ENCODE data around the gene ARID5B.

ARID5B gene

GRCh38 chr10:61983255-61983654 is 81.8 kb downstream of the ARID5B start:
- DNase-seq (ENCODE audit: insufficient read length, low spot score) (no peak), FAIRE-seq (no peak)
- TF ChIP-seq POLR2A (IDR thresholded peaks at IDR 0.05; ENCODE audit: low read depth, low read length) = no peak
- no peak for TF ChIP-seq SPI1 (IDR thresholded peaks at IDR 0.05; ENCODE audit: low read depth, low read length)

- no peak for FAIRE-seq
- no peak for DNase-seq (ENCODE audit: insufficient read length, low spot score)
- TF ChIP-seq POLR2AphosphoS5 (IDR thresholded peaks at IDR 0.05; ENCODE audit: low read depth, low read length) (no peak), PAX5 (IDR thresholded peaks at IDR 0.05; ENCODE audit: insufficient read depth, low read length, severe bottlenecking) (no peak), TAF1 (IDR thresholded peaks at IDR 0.05; ENCODE audit: low read depth, low read length) (no peak), POU2F2 (IDR thresholded peaks at IDR 0.05; ENCODE audit: low read depth, low read length) (no peak), SPI1 (IDR thresholded peaks at IDR 0.05; ENCODE audit: low read depth, low read length) (no peak), POLR2A (IDR thresholded peaks at IDR 0.05; ENCODE audit: low read depth, low read length) (no peak)
Measured at GRCh38 chr10:61984803-61985418, 83.4 kb downstream of the ARID5B start.

GRCh38 chr10:61985715-61986114 is 84.2 kb downstream of the ARID5B start:
- FAIRE-seq = no peak

GRCh38 chr10:61986382-61986781 is 84.9 kb downstream of the ARID5B start:
- no peak for FAIRE-seq
- TF ChIP-seq POU2F2 (IDR thresholded peaks at IDR 0.05; ENCODE audit: low read depth, low read length) (no peak), POLR2A (IDR thresholded peaks at IDR 0.05; ENCODE audit: low read depth, low read length) (no peak), POLR2AphosphoS5 (IDR thresholded peaks at IDR 0.05; ENCODE audit: low read depth, low read length) (no peak), PAX5 (IDR thresholded peaks at IDR 0.05; ENCODE audit: insufficient read depth, low read length, severe bottlenecking) (no peak), SPI1 (IDR thresholded peaks at IDR 0.05; ENCODE audit: low read depth, low read length) (no peak), TAF1 (IDR thresholded peaks at IDR 0.05; ENCODE audit: low read depth, low read length) (no peak)

More at GRCh38 chr10:61985715-61986114, 84.2 kb downstream of the ARID5B start:
- no peak for DNase-seq (ENCODE audit: insufficient read length, low spot score)
- no peak for TF ChIP-seq PAX5 (IDR thresholded peaks at IDR 0.05; ENCODE audit: insufficient read depth, low read length, severe bottlenecking)
- no peak for TF ChIP-seq SPI1 (IDR thresholded peaks at IDR 0.05; ENCODE audit: low read depth, low read length)
- no peak for TF ChIP-seq POLR2A (IDR thresholded peaks at IDR 0.05; ENCODE audit: low read depth, low read length)
- no peak for TF ChIP-seq POLR2AphosphoS5 (IDR thresholded peaks at IDR 0.05; ENCODE audit: low read depth, low read length)
- no peak for TF ChIP-seq TAF1 (IDR thresholded peaks at IDR 0.05; ENCODE audit: low read depth, low read length)
- TF ChIP-seq POU2F2 (IDR thresholded peaks at IDR 0.05; ENCODE audit: low read depth, low read length) = no peak

GRCh38 chr10:61986788-61987492 is 85.4 kb downstream of the ARID5B start:
- peak; percentile 43 for FAIRE-seq
- TF ChIP-seq POLR2AphosphoS5 (IDR thresholded peaks at IDR 0.05; ENCODE audit: low read depth, low read length) (no peak), POU2F2 (IDR thresholded peaks at IDR 0.05; ENCODE audit: low read depth, low read length) (no peak), PAX5 (IDR thresholded peaks at IDR 0.05; ENCODE audit: insufficient read depth, low read length, severe bottlenecking) (no peak), POLR2A (IDR thresholded peaks at IDR 0.05; ENCODE audit: low read depth, low read length) (no peak), TAF1 (IDR thresholded peaks at IDR 0.05; ENCODE audit: low read depth, low read length) (no peak), SPI1 (IDR thresholded peaks at IDR 0.05; ENCODE audit: low read depth, low read length) (no peak)

More at GRCh38 chr10:61986382-61986781, 84.9 kb downstream of the ARID5B start:
- no peak for DNase-seq (ENCODE audit: insufficient read length, low spot score)

GRCh38 chr10:61987537-61987936 is 86.0 kb downstream of the ARID5B start:
- FAIRE-seq (no peak), DNase-seq (ENCODE audit: insufficient read length, low spot score) (no peak)
- no peak for TF ChIP-seq POLR2AphosphoS5 (IDR thresholded peaks at IDR 0.05; ENCODE audit: low read depth, low read length)
- TF ChIP-seq SPI1 (IDR thresholded peaks at IDR 0.05; ENCODE audit: low read depth, low read length) = no peak
- no peak for TF ChIP-seq POU2F2 (IDR thresholded peaks at IDR 0.05; ENCODE audit: low read depth, low read length)
- TF ChIP-seq POLR2A (IDR thresholded peaks at IDR 0.05; ENCODE audit: low read depth, low read length) = no peak
- TF ChIP-seq PAX5 (IDR thresholded peaks at IDR 0.05; ENCODE audit: insufficient read depth, low read length, severe bottlenecking) = no peak
- TF ChIP-seq TAF1 (IDR thresholded peaks at IDR 0.05; ENCODE audit: low read depth, low read length) = no peak

More at GRCh38 chr10:61986788-61987492, 85.4 kb downstream of the ARID5B start:
- DNase-seq (ENCODE audit: insufficient read length, low spot score) = no peak

GRCh38 chr10:61987951-61988379 is 86.5 kb downstream of the ARID5B start:
- FAIRE-seq (peak; percentile 95), DNase-seq (ENCODE audit: insufficient read length, low spot score) (peak; percentile 20)
- TF ChIP-seq POLR2AphosphoS5 (IDR thresholded peaks at IDR 0.05; ENCODE audit: low read depth, low read length) = no peak
- TF ChIP-seq POLR2A (IDR thresholded peaks at IDR 0.05; ENCODE audit: low read depth, low read length) = no peak
- no peak for TF ChIP-seq TAF1 (IDR thresholded peaks at IDR 0.05; ENCODE audit: low read depth, low read length)
- TF ChIP-seq SPI1 (IDR thresholded peaks at IDR 0.05; ENCODE audit: low read depth, low read length) = no peak
- no peak for TF ChIP-seq POU2F2 (IDR thresholded peaks at IDR 0.05; ENCODE audit: low read depth, low read length)
- TF ChIP-seq PAX5 (IDR thresholded peaks at IDR 0.05; ENCODE audit: insufficient read depth, low read length, severe bottlenecking) = no peak

GRCh38 chr10:61989995-61990760 is 88.7 kb downstream of the ARID5B start:
- DNase-seq (ENCODE audit: insufficient read length, low spot score) (no peak), FAIRE-seq (no peak)
- no peak for TF ChIP-seq PAX5 (IDR thresholded peaks at IDR 0.05; ENCODE audit: insufficient read depth, low read length, severe bottlenecking)
- no peak for TF ChIP-seq TAF1 (IDR thresholded peaks at IDR 0.05; ENCODE audit: low read depth, low read length)
- no peak for TF ChIP-seq SPI1 (IDR thresholded peaks at IDR 0.05; ENCODE audit: low read depth, low read length)
- no peak for TF ChIP-seq POU2F2 (IDR thresholded peaks at IDR 0.05; ENCODE audit: low read depth, low read length)
- TF ChIP-seq POLR2AphosphoS5 (IDR thresholded peaks at IDR 0.05; ENCODE audit: low read depth, low read length) = no peak
- no peak for TF ChIP-seq POLR2A (IDR thresholded peaks at IDR 0.05; ENCODE audit: low read depth, low read length)

GRCh38 chr10:61990761-61991135 is 89.2 kb downstream of the ARID5B start:
- DNase-seq (ENCODE audit: insufficient read length, low spot score) (no peak), FAIRE-seq (no peak)
- no peak for TF ChIP-seq POLR2A (IDR thresholded peaks at IDR 0.05; ENCODE audit: low read depth, low read length)
- no peak for TF ChIP-seq POLR2AphosphoS5 (IDR thresholded peaks at IDR 0.05; ENCODE audit: low read depth, low read length)
- no peak for TF ChIP-seq SPI1 (IDR thresholded peaks at IDR 0.05; ENCODE audit: low read depth, low read length)
- TF ChIP-seq TAF1 (IDR thresholded peaks at IDR 0.05; ENCODE audit: low read depth, low read length) = no peak
- no peak for TF ChIP-seq PAX5 (IDR thresholded peaks at IDR 0.05; ENCODE audit: insufficient read depth, low read length, severe bottlenecking)
- no peak for TF ChIP-seq POU2F2 (IDR thresholded peaks at IDR 0.05; ENCODE audit: low read depth, low read length)

All from GM12891 (cell line).